ENCODE data around the gene RIOK2.

RIOK2 gene

GRCh38 chr5:97150401-97150800, 32.6 kb downstream of the RIOK2 start:
- no peaks in the 10 kb centered on the region for H3K9me3 ChIP-seq
- H3K36me3 ChIP-seq, result no peaks in the 10 kb centered on the region
- DNase-seq, result no peak
- TF ChIP-seq, protein P1, sequence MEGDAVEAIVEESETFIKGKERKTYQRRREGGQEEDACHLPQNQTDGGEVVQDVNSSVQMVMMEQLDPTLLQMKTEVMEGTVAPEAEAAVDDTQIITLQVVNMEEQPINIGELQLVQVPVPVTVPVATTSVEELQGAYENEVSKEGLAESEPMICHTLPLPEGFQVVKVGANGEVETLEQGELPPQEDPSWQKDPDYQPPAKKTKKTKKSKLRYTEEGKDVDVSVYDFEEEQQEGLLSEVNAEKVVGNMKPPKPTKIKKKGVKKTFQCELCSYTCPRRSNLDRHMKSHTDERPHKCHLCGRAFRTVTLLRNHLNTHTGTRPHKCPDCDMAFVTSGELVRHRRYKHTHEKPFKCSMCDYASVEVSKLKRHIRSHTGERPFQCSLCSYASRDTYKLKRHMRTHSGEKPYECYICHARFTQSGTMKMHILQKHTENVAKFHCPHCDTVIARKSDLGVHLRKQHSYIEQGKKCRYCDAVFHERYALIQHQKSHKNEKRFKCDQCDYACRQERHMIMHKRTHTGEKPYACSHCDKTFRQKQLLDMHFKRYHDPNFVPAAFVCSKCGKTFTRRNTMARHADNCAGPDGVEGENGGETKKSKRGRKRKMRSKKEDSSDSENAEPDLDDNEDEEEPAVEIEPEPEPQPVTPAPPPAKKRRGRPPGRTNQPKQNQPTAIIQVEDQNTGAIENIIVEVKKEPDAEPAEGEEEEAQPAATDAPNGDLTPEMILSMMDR (IDR thresholded peaks at IDR 0.05; ENCODE audit: low read depth, low read length), result no peak
- H3K4me1 ChIP-seq, result no peaks in the 10 kb centered on the region
- no peak overlapping the region for H3K4me3 ChIP-seq (ENCODE audit: low read depth, low read length)
- H3K27me3 ChIP-seq, result no peaks in the 10 kb centered on the region

GRCh38 chr5:97149709-97150108, 33.3 kb downstream of the RIOK2 start:
- H3K4me3 ChIP-seq (ENCODE audit: low read depth, low read length), result no peak overlapping the region
- no peaks in the 10 kb centered on the region for H3K4me1 ChIP-seq
- no peaks in the 10 kb centered on the region for H3K27me3 ChIP-seq
- no peak for DNase-seq
- no peaks in the 10 kb centered on the region for H3K9me3 ChIP-seq
- H3K36me3 ChIP-seq, result no peaks in the 10 kb centered on the region
- TF ChIP-seq, protein P1 (IDR thresholded peaks at IDR 0.05; ENCODE audit: low read depth, low read length), result no peak

- no peaks in the 10 kb centered on the region for H3K36me3 ChIP-seq
- H3K4me1 ChIP-seq, result no peaks in the 10 kb centered on the region
- no peaks in the 10 kb centered on the region for H3K9me3 ChIP-seq
- no peak for DNase-seq
- H3K4me3 ChIP-seq (ENCODE audit: low read depth, low read length), result no peak overlapping the region
- TF ChIP-seq, protein P1 (IDR thresholded peaks at IDR 0.05; ENCODE audit: low read depth, low read length), result no peak
- no peaks in the 10 kb centered on the region for H3K27me3 ChIP-seq
Measured at GRCh38 chr5:97148288-97148687, 34.8 kb downstream of the RIOK2 start.

DNA sequence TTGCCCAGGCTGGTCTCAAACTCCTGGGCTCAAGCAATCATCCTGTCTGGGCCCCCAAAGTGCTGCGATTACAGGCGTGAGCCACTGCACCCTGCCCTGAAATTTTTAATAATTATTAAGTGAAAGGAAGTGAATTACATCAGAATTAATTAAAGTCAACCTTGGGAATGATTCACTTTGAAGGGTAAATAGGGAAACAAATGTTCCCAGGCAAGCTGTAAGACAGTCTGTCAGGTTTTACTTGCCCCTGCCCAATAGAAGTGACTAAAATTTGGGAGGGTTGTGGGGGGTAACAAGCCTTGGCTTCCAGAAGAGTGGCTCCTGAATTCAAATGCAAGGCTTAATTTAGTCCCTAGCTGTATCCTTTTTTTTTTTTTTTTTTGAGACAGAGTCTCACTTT, 39.3 kb downstream of the RIOK2 start:
- Histone ChIP-seq H3K27me3 (no peaks in the 10 kb centered on the region; the same call in 1 of the 2 replicates), H3K4me3 (ENCODE audit: low read depth, low read length) (no peak overlapping the region), H3K9me3 (no peaks in the 10 kb centered on the region), H3K36me3 (no peaks in the 10 kb centered on the region), H3K4me1 (peaks cover 11% of the 10 kb centered on the region)
- TF ChIP-seq, protein P1 (IDR thresholded peaks at IDR 0.05; ENCODE audit: low read depth, low read length), result no peak
- no peak for DNase-seq

DNA sequence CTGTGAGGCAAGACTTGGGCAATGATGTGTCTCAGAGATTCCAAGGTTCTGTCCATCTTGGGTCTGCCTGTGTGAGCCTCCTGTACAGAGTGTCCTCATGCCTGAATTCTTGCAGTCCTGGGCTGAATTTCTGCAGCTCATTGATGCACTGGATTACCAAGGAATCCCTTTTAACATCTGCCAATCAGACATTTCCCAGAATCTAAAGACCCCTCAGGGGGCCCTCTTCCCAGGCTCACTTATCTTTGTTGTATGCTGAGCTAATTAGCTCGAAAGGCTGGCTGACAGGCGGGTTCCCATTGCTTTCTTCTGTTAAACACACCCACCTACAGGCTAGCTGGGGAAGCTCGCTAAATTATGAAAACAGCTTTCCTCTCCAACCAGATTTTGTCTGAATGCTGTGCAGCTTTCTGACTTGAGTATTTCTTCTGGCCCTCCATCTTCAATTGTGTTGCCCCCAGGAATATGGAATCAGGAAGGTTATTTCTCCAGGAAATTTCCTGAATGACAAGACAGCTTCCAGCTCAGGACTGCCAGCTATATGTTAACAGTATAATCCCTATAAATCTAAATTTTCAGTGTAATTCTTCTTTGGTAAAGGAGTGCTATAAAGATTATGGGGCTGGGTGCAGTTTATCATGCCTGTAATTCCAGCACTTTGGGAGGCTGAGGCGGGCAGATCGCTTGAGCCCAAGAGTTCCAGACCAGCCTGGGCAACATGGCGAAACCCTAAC, 40.4 kb downstream of the RIOK2 start, which contains the start of gene LIX1:
Gene LIX1 (minus strand): TSS at position 91 of the 734 bp plus-strand sequence. CDS start 35 bp downstream, at position 56.
- peaks cover 11% of the 10 kb centered on the region for H3K4me1 ChIP-seq
- TF ChIP-seq, protein P1 (IDR thresholded peaks at IDR 0.05; ENCODE audit: low read depth, low read length), result peak; percentile 88
- 0 out of 2 replicates have a peak within 1 kb of the TSS, but pooled peaks have one; percentile 19 for H3K4me3 ChIP-seq (ENCODE audit: low read depth, low read length)
- DNase-seq, result peak; percentile 78
- H3K36me3 ChIP-seq, result no peaks in the 10 kb centered on the region
- no peaks in the 10 kb centered on the region; the same call in 1 of the 2 replicates for H3K27me3 ChIP-seq
- H3K9me3 ChIP-seq, result no peaks in the 10 kb centered on the region

GRCh38 chr5:97141539-97141938, 41.5 kb downstream of the RIOK2 start:
- no peak for DNase-seq
- H3K36me3 ChIP-seq, result no peaks in the 10 kb centered on the region
- TF ChIP-seq, protein P1 (IDR thresholded peaks at IDR 0.05; ENCODE audit: low read depth, low read length), result no peak
- H3K4me3 ChIP-seq (ENCODE audit: low read depth, low read length), result no peak overlapping the region
- peaks cover 11% of the 10 kb centered on the region for H3K4me1 ChIP-seq
- no peaks in the 10 kb centered on the region; the same call in 1 of the 2 replicates for H3K27me3 ChIP-seq
- no peaks in the 10 kb centered on the region for H3K9me3 ChIP-seq
